MG63 (cell line): ENCODE measurements around the gene SOWAHB. TPM values are rescaled to one million over a fixed set of nuclear protein-coding genes. Genes with fewer than 3 reads are reported as not detected.
"Not testable (repeated sequence)": the region's sequence is repeated elsewhere in the genome, so short reads cannot be mapped to it uniquely, and the experiment has no call there.

Experiments used
- DNase-seq: peaks from one replicate; pipeline ENCODE4 v3.0.0-alpha.2; 2020
- H3K27me3 ChIP-seq: fragments of 250-450 bp; sonication (Bioruptor Pico); 2 replicates; pipeline ENCODE4 v1.5.1; 2020; ENCODE audit warnings: mild to moderate bottlenecking, moderate library complexity
- H3K36me3 ChIP-seq: fragments of 250-450 bp; sonication (Bioruptor Pico); 2 replicates; pipeline ENCODE4 v1.5.1; 2020; ENCODE audit warnings: mild to moderate bottlenecking, moderate library complexity
- H3K4me3 ChIP-seq: fragments of 250-450 bp; sonication (Bioruptor Pico); 2 replicates; pipeline ENCODE4 v1.5.1; 2020; ENCODE audit warnings: mild to moderate bottlenecking, moderate library complexity
- H3K9me3 ChIP-seq: fragments of 250-450 bp; sonication (Bioruptor Pico); 2 replicates; pipeline ENCODE4 v1.5.1; 2020; ENCODE audit warnings: mild to moderate bottlenecking, moderate library complexity
- total RNA-seq: library from RNA; depleted of rRNA; stranded (reverse); fragments of >200 nt; shearing (Covaris generic); gene quantifications from 2 replicates; pipeline ENCODE4 v1.2.3, GENCODE V29; 2014; ENCODE audit warnings: low replicate concordance; rRNA removed

The SOWAHB gene
- total RNA-seq, 1 experiment from 2014 or later, result not detected

DNA sequence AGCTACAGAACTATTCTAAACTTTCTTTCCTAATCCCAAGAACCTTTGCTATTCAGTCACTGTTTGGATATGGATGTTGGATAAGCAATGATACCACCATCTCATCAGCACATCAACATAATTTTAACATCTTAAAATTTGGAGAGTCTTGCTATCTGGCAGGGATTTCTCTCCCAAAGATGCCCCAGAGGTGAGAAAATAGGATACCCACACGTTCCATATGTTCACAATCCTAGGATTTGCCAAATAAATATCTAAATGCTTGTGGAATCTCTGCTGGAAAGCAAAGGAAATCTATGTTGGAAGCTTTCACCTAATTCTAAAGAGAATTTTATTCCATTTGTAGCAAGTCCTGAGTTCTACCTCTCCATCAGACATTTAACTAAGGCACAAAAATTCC, 24.4 kb downstream of the SOWAHB start:
- Histone ChIP-seq H3K27me3 (peaks cover 2% of the 10 kb centered on the region; the same call in 1 of the 2 replicates), H3K9me3 (no peaks in the 10 kb centered on the region), H3K36me3 (no peaks in the 10 kb centered on the region), H3K4me3 (no peak overlapping the region)
- DNase-seq, result no peak

- DNase-seq, result no peak
- Histone ChIP-seq H3K27me3 (peaks cover 2% of the 10 kb centered on the region; the same call in 1 of the 2 replicates), H3K9me3 (no peaks in the 10 kb centered on the region), H3K4me3 (no peak overlapping the region), H3K36me3 (no peaks in the 10 kb centered on the region)
These were observed 25.4 kb downstream of the SOWAHB start for GRCh38 chr4:76872556-76872955.

DNA sequence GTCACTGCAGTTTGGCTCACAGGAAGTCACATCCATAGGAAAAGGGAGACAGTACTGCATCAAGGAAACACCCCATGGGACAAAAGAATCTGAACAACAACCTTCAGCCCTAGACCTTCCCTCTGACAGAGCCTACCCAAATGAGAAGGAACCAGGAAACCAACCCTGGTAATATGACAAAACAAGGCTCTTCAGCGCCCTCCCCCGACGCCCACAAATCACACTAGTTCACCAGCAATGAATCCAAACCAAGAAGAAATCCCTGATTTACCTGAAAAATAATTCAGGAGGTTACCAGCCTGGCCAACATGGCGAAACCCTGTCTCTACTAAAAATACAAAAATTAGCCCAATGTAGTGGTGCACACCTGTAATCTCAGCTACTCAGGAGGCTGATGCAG, 29.2 kb downstream of the SOWAHB start:
- not testable (repeated sequence) for DNase-seq, H3K36me3 ChIP-seq, H3K4me3 ChIP-seq, H3K27me3 ChIP-seq, H3K9me3 ChIP-seq

DNA sequence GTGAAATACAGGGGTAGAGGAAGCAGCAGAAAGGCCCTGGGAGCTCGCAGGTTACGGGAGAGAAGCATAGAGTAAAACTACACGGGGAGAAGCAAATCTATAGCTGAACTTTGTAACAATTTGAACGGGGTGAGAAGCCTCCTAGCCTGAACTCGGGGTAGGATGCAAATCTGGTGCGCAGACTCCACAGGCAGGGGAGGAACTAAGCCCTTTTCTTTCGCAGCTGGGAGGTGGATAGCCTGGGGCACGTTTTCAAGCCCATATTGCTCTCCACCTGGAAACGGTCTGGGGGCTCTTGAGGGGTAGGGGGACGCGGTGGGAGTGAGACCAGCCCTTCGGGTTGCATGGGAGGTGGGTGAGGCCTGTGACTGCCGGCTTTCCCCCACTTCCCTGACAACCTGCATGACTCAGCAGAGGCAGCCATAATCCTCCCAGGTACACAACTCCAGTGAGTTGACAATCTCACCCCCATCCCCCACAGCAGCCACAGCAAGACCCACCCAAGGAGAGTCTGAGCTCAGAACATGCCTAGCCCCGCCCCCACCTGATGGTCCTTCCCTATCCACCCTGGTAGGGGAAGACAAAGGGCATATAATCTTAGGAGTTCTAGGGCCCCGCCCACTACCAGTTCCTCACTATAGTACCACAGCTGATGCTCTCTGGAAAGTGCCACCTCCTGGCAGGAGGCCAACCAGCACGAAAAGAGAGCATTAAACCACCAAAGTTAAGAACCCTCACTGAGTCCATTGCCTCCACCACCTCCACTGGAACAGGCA, 29.9 kb downstream of the SOWAHB start:
- Histone ChIP-seq H3K9me3 (no peaks in the 10 kb centered on the region), H3K27me3 (no peaks in the 10 kb centered on the region), H3K4me3 (no peak overlapping the region), H3K36me3 (no peaks in the 10 kb centered on the region)
- DNase-seq, result no peak

GRCh38 chr4:76867377-76867776, 30.6 kb downstream of the SOWAHB start:
- Histone ChIP-seq H3K36me3 (no peaks in the 10 kb centered on the region), H3K4me3 (no peak overlapping the region), H3K9me3 (no peaks in the 10 kb centered on the region), H3K27me3 (no peaks in the 10 kb centered on the region)
- no peak for DNase-seq

- H3K36me3 ChIP-seq, result no peaks in the 10 kb centered on the region
- no peak overlapping the region for H3K4me3 ChIP-seq
- no peaks in the 10 kb centered on the region for H3K27me3 ChIP-seq
- DNase-seq, result no peak
- H3K9me3 ChIP-seq, result no peaks in the 10 kb centered on the region
These were observed 31.3 kb downstream of the SOWAHB start for GRCh38 chr4:76866641-76867040.

GRCh38 chr4:76858319-76858718, 39.6 kb downstream of the SOWAHB start:
- no peaks in the 10 kb centered on the region for H3K27me3 ChIP-seq
- H3K9me3 ChIP-seq, result no peaks in the 10 kb centered on the region

GRCh38 chr4:76857074-76857409, 40.9 kb downstream of the SOWAHB start:
- H3K36me3 ChIP-seq, result no peaks in the 10 kb centered on the region
- no peak for DNase-seq
- no peaks in the 10 kb centered on the region for H3K9me3 ChIP-seq
- no peak overlapping the region for H3K4me3 ChIP-seq
- no peaks in the 10 kb centered on the region for H3K27me3 ChIP-seq

More at GRCh38 chr4:76858319-76858718, 39.6 kb downstream of the SOWAHB start:
- H3K36me3 ChIP-seq, result no peaks in the 10 kb centered on the region
- no peak overlapping the region for H3K4me3 ChIP-seq
- DNase-seq, result no peak

DNA sequence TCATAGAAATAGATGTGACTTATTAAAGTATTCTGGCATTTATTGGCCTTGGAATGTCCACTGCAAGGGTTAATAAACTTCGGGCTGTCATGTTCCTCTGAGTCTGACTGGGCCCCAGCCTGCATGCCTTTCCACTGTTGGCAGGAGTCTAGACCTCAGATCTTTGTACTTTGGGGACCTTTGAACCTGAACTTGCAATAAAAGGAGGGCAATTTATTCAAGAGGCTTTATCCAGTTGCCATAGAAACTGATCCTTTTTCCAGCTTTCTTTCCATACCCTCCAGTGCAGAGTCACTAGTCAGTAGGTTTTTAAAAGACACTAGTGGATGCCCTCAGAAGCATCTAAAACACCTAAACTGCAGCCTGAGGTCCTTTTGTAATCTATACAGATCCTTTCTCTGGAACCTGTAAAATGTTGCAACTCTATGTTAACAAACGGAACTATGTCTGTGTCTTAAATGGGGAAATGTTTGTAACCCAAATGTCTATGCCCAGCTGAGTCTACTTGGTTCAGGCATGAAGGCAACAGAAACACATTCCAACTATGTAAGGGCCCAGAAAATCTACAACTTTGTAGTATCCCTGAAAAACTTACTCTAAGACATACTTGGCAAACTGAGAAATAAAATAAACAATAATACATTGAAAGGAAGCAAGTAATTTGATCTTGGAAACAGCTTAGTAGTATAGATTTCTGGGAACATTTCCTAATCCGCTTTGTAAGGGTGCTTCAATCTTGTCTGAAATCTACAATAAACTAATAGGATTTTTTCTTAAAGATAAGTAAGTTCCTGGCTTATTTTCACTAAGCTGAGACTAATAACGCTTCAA, 41.5 kb downstream of the SOWAHB start:
- no peaks in the 10 kb centered on the region for H3K36me3 ChIP-seq
- no peak for DNase-seq
- no peak overlapping the region for H3K4me3 ChIP-seq
- no peaks in the 10 kb centered on the region for H3K27me3 ChIP-seq
- H3K9me3 ChIP-seq, result no peaks in the 10 kb centered on the region

DNA sequence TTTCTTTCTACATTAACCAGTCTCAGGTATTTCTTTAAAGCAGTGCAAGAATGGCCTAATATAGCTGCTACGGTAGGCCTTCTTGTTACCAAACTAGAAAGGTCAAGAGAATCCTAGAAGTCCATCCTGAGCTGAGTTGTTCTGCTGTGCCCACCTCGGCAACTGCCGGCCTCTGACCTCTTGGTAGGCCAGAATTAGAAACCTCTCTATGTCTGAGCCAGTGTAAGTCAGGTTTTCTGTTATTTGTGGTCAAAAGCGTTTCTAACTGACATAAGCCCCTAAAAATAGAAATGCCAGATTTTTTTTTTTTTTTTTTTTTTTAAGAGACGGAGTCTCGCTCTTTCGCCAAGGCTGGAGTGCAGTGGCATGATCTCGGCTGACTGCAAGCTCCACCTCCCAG, 43.1 kb downstream of the SOWAHB start:
- no peaks in the 10 kb centered on the region for H3K9me3 ChIP-seq
- DNase-seq, result no peak
- no peaks in the 10 kb centered on the region for H3K27me3 ChIP-seq
- H3K4me3 ChIP-seq, result no peak overlapping the region
- no peaks in the 10 kb centered on the region for H3K36me3 ChIP-seq

DNA sequence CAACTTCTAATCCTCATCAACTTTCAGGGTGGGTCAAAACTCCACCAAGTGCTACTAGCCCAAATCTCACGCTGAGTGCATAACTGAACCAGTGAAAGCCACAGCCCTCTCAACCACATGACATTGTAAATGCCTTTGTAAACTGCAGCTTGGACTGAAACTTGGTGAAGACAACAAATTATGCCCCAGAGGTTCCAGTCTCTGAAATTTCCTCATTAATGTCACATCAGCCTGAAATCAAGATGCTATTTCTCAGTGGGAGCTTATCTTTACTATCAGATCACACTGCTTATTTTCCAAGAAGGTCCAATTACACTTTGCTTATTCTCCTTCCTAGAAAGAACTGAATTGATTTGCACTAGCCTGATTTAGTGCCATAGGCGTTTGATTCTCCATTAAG, 46.6 kb downstream of the SOWAHB start:
- Histone ChIP-seq H3K27me3 (no peaks in the 10 kb centered on the region), H3K4me3 (no peak overlapping the region), H3K36me3 (no peaks in the 10 kb centered on the region), H3K9me3 (no peaks in the 10 kb centered on the region)
- DNase-seq, result no peak

- H3K9me3 ChIP-seq, result no peaks in the 10 kb centered on the region
- no peak overlapping the region for H3K4me3 ChIP-seq
- H3K27me3 ChIP-seq, result no peaks in the 10 kb centered on the region
- peak; percentile 59 for DNase-seq
- H3K36me3 ChIP-seq, result no peaks in the 10 kb centered on the region
These were observed 47.9 kb downstream of the SOWAHB start for GRCh38 chr4:76850010-76850441.

Other genes with a start within 250 kb of the SOWAHB start
- gene SEPTIN11, start 51.6 kb upstream of the SOWAHB start, total RNA-seq, result 20.5 and 23.0 TPM in 2 replicates
- gene CCNI, start 177.8 kb upstream of the SOWAHB start, total RNA-seq, result 136 and 165 TPM in 2 replicates